SK-MEL-5 (cell line): ENCODE measurements around the gene TMEM123. TPM values are rescaled to one million over a fixed set of nuclear protein-coding genes. Genes with fewer than 3 reads are reported as not detected.

Source experiments
- DNase-seq: peaks from one replicate; pipeline ENCODE4 v3.0.0-alpha.2; 2016; ENCODE audit warnings: low read depth, low spot score
- in situ Hi-C: cut with HindIII; loops from 2 replicates; pipeline ENCODE4 v1.10.0; 2016; ENCODE audit warnings: low sequenced_read_pairs, high pct_unique_total_duplicates, low pct_unique_long_range_greater_than_20kb
- total RNA-seq: library from RNA; depleted of rRNA; stranded (reverse); fragments of >200 nt; shearing (Covaris generic); gene quantifications from 2 replicates; pipeline ENCODE4 v1.2.3, GENCODE V29; 2014

Gene TMEM123
- total RNA-seq, 1 experiment from 2014 or later = 99.8 TPM

DNA sequence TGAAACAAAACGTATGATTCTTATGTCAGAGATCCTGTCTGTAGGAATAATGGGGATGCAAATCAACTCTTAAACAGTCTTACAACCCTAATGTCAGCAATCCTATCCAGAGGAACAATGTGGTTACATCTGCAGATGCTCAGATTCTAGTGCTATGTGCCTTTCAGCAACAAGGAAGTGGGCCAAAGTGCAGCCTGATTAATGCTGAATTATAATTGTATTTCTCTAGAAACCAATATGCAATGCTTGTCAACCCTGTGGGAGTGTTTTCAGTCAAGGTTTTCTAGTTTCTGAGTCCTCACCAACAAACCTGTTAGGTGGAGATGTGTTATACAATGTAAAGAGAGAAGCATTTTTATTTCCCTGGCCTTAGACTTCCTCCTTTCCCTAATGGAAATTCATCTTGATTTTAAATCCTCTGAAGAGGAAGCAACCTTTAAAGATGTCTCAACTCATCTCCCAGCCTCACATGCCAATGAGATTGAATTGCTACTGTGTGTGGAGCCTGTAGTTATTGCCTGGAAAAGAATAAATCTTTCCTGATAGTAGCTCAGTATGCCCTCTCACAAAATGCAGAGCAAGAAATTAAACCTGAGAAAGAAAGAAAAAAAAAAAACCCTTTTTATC is 26.2 kb upstream of the TMEM123 start:
- in situ Hi-C loops = no loop called here
- no peak for DNase-seq

DNA sequence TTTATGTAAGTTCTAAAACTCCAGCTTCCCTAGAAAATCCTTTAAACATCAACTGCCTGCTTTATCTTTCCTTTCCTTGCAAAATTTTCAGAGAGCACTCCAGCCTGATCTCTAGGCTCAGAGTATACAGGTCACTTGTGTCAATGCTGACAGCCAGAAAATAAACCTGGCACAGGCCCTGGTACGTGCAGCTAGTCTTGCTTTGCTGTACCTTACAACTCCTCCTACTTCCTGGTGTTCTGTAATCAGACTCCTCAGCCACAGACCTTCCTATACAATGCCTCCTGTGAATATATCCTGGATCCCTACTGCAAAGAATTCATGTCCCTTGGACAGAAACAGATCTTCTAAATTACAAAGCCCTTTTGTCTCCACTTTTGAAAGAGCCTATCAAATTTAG is 24.2 kb upstream of the TMEM123 start:
- in situ Hi-C loops = no loop called here
- peak; percentile 67 for DNase-seq

DNA sequence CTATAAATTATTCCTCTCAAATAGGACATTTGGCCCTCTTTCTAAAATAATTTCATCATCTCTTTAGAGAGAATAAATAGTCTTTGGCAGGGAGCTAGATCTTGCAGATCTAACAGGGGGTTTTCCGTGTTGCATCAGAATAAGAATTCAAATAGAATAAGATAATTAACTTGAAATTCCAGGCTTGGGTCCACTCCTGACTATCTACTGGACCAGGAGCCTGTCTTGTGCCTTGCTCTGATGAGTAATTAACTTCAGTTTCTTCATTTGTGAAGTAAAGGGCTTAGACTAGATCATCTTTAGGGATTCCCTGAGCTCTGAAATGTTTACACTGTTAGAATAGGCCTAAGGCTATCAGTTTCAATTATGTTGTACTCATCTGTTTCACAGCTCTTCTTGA is 23.5 kb upstream of the TMEM123 start:
- in situ Hi-C loops = no loop called here

DNA sequence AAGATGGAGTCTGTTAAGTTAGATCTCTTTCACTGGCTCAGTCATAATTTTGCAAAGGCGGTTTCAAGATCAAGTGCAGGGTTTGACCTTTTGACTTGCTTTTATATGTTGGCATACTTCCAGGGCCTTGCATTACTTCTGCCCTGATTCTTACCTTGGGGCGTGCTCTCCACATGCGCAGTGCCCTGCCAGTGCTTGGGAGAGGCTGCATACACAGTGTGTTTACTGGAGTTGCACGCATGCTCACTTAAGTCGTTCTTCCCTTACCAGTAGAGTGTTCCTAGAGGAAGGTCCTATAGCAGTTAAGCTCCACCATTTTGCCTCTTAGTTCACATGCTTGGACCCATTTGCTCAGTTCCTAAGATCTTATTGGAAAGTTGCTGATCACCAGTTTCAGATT is 21.0 kb upstream of the TMEM123 start:
- in situ Hi-C loops = no loop called here
- DNase-seq = no peak

More for the DNA sequence above, 23.5 kb upstream of the TMEM123 start:
- DNase-seq = no peak

DNA sequence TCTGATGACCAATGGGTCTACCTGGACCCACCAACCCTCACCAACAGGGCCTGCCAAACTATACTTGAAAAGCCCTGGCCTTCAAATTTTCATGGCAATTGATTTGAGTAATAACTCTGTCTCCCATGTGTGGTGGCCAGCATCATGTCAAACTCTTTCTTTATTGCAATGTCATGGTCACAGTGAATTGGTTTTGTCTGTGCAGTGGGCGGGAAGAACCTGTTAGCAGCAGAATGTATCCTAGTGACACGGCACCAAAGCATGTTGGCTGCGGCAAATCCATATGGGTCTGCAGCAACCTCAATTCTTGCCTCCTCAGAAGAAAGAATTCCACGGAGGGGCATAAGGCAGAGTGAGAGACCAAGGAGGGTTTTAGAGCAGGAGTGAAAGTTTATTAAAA is 19.6 kb upstream of the TMEM123 start:
- in situ Hi-C loops = no loop called here
- no peak for DNase-seq

DNA sequence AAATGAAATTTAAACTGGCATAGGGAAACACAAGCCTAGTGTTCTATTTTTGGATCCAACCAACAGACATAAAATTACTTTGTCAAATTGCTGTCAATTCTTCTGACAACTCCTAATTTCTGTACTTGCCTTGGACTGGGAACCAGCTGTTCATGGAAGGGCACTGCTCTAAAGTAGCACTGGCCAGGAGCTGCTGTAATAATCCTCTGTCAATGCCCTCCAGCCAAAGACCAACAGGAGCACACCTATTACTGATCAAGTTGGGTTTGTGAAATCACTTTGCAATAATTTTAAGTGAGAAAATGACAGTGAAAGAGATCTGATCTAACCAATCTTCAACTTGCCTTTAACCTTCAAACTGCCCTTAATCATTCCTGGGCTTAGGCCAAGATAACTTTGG is 18.9 kb upstream of the TMEM123 start:
- in situ Hi-C loops = no loop called here

DNA sequence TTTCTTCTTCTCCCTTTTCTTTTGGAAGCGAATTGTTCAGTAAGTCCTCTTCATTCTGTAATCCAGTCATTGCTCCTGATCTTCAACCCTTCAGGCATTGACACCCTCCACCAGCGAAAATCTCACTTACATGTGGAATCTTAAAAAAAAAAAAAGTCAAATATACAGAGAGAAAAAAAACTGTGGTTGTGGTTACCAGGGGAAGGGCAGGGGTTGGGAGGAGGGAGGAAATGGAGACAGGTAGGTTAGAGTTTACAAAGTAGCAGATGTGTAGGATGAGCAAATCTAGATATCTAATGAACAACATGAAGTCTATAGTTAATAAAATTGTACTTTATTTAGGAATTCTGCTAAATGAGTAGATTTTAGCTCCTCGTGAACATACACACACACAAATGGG is 17.7 kb upstream of the TMEM123 start:
- in situ Hi-C loops = no loop called here

More for the DNA sequence above, 18.9 kb upstream of the TMEM123 start:
- no peak for DNase-seq

DNA sequence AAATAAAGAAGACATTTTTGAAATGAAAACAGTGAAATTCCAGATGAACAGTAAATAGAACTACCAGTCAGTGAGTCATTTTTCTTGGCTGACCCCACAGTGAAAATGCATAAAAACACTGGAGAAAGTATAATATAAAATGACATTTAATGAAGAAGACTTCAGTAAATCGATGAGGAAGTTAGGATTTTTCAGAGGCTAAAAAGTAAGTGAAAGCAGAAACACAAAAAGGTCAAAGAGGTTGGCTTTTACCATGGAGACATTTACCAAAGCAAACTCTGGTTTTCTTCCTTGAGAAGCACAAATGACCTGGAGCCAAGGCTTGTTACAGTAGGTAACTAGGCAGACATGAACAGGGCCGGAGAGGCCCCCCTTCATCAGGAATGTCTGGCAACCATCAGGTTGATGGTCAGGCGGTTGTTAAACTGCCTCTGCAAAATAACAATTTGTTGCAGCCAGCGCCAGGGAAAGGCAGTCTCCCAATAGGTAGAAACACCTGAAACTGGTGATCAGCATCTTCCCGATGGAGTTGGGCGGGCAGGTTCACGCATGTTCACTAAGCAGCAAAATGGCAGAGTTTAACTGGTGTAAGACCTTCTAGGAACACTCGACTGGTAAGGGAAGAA is 16.7 kb upstream of the TMEM123 start:
- in situ Hi-C loops = no loop called here
- no peak for DNase-seq

More for the DNA sequence above, 17.7 kb upstream of the TMEM123 start:
- DNase-seq = no peak

DNA sequence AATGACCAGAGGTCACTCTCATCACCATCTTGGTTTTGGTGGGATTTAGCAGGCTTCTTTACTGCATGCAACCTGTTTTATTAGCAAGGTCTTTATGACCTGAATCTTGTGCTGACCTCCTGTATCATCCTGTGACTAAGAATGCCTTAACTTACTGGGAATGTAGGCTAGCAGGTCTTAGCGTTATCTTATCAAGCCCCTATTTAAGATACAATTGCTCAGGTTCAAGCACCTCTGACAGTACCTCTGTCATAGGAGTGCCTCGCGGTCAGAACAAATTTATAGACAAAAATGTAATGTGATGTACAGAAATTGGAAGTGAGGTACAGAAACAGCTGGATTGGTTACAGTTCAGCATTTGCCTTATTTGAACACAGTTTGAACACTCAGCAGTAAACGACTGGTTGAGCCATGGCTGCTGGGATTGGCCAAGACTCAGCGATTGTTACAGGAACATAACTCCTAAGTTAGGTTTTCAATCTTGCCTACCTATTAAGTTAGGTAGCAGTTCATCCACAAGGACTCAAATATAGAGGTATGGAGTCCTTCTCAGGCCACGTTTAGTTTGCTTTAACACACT is 16.1 kb upstream of the TMEM123 start:
- DNase-seq = no peak
- in situ Hi-C loops = no loop called here

DNA sequence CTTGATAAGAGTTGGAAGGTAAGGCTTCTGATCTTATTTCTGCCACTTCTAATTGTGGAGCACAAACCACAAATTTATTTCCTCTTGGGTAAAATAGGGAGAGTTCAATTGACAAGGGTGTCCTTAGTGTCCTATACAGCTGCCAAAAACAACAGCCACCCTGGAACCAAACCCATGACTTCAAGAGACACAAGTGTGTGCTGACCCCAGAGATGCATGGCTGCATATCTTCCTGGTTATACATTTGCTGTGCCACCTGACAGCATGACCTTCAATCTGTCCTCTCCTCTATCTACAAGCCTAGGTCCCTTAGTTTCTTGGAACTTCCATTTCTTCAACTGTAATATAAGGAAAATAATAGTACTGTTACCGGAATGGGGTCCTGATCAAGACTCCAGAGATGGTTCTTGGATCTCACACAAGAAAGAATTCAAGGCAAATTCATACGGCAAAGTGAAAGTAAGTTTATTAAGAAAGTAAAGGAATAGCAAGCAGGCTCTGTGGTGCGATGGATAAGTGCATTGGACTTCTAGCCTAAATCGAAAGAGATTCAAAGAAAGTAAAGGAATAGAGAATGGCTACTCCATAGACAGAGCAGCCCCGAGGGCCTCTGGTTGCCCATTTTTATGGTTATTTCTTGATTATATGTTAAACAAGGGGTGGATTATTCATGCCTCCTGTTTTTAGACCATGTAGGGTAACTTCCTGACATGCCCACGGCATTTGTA is 15.5 kb upstream of the TMEM123 start:
- in situ Hi-C loops = no loop called here
- DNase-seq = no peak

DNA sequence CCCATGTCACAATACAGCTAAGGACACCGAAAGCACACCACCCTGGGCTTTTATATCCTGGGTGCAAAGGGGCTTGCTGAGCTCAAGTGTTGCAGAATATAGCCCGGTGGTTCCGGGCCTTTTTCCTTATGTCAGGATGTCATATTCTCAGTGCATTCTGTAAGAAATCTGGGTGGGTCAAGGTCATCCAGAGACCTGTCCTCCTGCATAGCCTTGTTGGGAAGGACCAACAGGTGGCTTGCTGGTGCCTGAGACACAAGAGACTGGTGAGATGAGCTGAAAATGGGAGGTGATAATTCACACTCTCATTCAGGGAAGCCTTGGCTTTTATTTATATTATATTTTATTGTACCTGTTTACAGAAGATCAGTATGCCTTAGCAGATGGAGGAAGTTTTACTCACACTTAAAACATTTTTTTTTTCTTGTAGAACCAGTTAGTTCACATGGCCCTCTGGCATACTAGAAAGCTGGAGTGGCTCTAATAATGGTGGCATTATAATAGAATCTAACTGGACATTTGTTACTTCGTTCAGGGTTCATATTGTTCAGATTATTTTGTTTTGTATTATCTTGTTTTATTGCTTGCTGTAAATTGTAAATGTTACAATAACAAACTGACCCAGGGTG is 14.6 kb upstream of the TMEM123 start:
- no peak for DNase-seq
- in situ Hi-C loops = no loop called here

DNA sequence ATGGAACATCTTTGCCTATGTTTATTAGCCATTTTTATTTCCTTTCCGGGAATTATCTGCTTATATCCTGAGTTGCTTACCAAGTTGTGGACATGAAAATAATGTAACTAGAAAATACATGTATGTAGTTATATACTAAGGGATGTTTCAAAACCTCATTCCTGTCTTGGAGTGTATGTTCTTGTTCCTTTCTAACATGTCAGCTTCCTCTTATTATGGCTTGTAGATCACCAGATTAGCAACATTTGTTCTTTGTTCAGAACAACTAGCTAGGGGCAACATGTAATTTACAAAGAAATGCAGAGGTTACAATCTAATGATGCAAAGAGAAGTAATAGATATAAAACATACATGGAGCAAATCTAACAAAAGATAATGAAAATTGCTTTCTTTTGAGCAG is 13.1 kb upstream of the TMEM123 start:
- in situ Hi-C loops = no loop called here
- DNase-seq = no peak

DNA sequence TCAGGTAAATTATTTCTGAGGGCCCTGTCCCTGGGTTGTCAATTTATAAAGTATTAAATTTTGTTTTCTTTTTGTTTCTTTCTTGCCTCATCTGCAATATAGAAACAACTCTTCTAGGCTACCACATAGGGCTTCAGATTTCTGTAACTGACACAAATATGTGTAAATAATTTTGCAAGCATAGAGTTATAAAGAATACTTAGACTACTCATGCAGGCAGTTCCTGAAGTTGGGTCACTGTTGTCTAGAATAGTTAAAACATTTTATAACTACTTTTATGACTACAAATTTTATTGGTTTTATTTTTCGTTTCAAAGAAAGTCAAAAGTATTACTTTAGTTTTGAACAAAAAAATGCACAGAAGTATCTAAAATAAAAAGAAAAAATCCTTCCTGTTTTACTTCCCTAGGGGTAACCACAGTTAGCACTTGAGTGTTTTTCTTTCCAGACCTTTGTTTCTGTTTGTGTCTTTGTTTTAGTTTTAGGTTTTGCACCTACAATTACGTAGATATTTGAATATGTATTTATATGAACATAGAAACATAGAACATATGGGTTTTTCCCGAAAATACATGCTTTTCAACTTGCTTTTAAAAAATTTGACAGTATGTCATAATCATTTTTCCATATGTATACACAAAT is 12.4 kb upstream of the TMEM123 start:
- in situ Hi-C loops = no loop called here
- DNase-seq = no peak

DNA sequence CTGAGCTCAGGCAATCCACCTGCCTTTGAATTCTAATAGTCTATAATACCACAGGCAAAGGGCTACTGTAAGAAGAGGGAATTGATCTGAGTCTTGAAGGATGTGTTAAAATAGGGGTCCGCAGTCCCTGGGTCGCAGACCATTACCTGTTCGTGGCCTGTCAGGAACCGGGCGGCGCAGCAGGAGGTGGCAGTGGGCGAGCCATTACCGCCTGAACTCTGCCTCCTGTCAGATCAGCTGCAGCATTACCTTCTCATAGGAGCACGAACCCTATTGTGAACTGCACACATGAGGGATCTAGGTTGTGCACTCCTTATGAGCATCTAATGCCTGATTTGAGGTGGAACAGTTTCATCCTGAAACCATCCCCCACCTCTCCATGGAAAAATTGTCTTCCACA is 11.5 kb upstream of the TMEM123 start:
- DNase-seq = no peak
- in situ Hi-C loops = no loop called here

DNA sequence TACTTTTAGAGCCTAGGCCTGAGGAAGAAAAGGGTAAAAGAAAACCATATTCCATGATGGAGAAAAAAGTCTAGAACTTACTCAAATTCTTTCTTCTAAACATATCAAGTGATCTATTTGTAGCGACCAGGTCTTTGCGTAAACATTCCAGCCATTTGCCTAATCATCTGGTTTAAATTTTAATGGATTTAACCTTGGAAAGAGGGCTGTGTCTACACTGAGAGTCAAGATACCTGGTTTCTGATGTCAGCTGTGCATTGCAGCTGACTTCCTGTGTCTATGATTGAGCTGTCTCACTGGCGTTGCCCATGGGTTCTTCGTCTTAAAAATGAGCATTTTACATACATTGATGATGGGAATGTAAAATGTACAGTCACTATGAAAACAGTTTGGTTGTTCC is 10.0 kb upstream of the TMEM123 start:
- DNase-seq = no peak
- in situ Hi-C loops = no loop called here

DNA sequence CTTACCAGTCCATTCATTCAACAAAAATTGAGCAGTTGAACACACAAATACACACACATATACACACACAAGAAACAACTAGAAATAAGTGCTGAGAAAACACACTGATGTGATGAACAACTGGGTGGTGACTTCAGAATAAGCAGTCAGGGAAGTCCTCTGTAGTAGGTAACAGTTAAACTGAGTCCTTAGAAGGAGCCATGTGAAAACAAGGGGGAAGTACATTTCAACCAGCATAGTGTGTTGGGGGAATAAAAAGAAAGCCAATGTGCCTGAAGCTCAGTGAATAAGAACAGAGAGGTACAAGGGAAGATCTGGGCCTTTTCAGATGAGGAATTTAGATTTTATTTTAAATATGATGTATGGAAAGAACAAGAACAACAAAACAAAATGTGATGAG is 6.8 kb upstream of the TMEM123 start:
- in situ Hi-C loops = no loop called here
- no peak for DNase-seq

DNA sequence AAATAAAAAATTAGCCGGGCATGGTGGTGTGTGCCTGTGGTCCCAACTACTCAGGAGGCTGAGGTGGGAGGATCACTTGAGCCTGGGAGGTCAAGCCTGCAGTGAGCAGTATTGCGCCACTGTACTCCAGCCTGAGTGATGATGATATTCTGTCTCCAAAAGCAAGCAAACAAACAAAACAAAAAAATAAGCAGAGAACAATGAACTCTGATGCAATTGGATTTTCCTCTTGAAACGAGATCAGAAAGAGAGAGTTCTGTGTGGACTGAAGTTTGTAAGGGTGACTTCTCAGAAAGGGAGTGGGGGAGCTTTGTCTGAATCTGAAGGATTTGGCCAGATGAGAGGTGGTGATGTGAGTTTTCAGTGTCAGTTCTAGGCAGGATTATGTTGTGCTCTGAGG is 6.0 kb upstream of the TMEM123 start:
- in situ Hi-C loops = no loop called here
- DNase-seq = no peak

DNA sequence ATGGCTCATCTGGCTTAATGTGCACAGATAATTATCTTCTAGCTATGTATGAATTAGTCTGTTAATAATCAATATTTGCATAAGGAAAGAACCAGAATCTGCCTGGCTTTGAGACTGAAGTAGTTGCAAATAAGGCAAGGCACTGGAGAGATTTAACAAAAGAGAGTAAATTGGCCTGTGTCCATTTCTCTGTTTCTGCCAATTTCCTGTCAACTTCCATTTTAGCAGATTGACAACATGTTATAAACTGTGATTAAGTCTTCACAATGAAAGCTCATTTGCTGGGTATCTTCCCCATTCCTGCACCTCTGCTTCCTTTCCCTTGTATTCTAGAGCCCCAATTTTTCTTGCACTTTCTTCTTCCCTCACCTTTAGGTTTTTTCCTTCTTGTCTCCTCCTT is 5.3 kb upstream of the TMEM123 start:
- no peak for DNase-seq

More for the DNA sequence above, 5.3 kb upstream of the TMEM123 start:
- in situ Hi-C loops = no loop called here
